NCI-H748 (cell line): ENCODE results near the gene DDX31.
A peak's percentile ranks its signal among the peaks of the same experiment; 100 is the strongest.
"Not testable (repeated sequence)": the region's sequence is repeated elsewhere in the genome, so short reads cannot be mapped to it uniquely, and the experiment has no call there.

Experiments
- DNase-seq: peaks from one replicate; lab custom pipeline; 2025; ENCODE audit not compliant: unreplicated experiment; lab: John Stamatoyannopoulos, UW

Gene DDX31

GRCh38 chr9:132669698-132670456, at the start of gene DDX31:
Gene DDX31, minus strand, starts transcription at chr9:132669983. Its CDS starts 49 bp downstream, at chr9:132669934.
- peak; percentile 88 for DNase-seq

DNA sequence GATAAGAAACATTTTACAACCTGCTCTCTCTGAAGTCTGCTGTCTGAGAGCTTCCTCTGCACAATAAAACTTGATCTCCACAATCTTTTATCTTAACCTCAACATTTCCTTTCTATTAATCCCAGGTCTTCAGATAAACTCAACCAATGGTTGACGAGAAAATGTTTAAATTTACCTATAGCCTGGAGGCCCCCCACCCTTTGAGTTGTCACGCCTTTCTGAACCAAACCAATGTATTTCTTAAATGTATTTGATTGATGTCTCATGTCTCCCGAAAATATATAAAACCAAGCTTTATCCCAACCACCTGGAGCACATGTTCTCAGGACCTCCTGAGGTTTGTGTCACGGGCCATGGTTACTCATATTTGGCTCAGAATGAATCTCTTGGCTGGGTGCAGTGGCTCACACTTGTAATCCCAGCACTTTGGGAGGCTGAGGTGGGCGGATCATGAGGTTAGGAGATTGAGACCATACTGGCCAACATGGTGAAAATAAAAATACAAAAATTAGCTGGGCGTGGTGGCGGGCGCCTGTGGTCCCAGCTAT, 48.7 kb upstream of the DDX31 start:
- not testable (repeated sequence) for DNase-seq

DNA sequence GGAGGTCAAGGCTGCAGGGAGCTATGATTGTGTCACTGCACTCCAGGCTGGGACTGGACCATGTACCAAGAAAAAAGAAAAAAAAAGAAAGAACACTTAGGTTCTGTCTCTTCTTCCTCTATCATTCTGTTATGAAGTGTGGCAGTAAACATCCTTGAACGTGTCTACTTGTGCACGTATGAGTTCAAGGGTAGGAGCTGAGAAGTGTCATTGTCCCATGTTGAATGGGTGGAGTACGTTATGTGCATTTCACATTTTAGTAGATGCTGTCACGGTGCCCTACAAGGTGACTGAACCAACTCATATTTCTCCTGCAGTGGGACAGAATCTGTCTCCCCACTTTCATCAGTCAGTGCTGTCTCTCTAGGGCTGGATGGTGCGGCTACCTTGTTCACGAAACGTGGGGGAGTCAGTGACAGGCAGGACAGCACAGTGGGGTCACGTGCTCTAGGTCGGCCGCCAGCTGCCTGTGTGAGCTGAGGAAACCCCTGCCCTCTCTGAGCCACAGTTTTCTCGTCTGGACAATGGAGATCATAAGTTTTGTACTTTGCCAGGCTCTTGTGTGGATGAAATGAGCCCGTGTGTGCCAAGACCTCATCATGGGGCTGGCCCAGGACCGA, 47.7 kb upstream of the DDX31 start:
- DNase-seq: no peak

- no peak for DNase-seq
Observed at GRCh38 chr9:132716007-132716406, 46.2 kb upstream of the DDX31 start.

DNA sequence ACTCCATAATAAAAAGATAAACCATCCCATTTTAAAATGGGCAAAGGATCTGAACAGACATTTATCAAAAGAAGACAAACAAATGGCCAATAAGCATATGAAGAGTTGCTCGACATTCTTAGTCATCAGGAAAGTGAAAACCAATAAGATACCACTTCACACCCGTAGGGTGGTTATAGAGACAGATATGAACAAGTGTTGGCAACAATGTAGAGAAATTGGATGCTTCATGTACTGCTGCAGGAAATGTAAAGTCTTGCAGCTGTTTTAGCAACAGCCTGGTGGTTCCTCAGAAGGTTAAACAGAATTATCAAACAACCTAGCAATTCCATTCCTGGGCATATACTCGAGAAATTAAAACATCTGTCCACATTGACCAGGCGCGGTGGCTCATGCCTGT, 43.0 kb upstream of the DDX31 start:
- no peak for DNase-seq

- no peak for DNase-seq
Observed at GRCh38 chr9:132711846-132712245, 42.1 kb upstream of the DDX31 start.

- DNase-seq: not testable (repeated sequence)
Observed at GRCh38 chr9:132711152-132711551, 41.4 kb upstream of the DDX31 start.

DNA sequence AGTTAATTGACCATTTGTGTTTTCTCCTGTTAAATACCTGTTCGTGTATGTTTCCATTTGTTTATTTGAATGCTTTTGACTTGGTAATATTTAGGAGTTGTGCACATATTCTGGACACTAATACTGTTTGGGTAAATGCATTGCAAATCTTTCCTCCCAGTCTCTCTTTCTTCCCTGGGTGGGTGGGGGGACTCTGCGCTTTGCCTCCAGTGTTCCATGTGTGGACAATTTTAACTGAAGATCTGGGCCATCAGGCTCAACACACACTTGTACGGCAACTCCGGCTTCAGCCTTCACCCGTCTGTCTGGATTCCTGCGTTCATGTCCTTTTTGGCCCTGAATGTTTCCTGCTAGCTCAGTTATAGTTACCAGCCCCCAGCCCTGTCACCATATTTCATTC, 40.5 kb upstream of the DDX31 start:
- no peak for DNase-seq

GRCh38 chr9:132708769-132709430, 39.1 kb upstream of the DDX31 start:
- DNase-seq: peak; percentile 18

DNA sequence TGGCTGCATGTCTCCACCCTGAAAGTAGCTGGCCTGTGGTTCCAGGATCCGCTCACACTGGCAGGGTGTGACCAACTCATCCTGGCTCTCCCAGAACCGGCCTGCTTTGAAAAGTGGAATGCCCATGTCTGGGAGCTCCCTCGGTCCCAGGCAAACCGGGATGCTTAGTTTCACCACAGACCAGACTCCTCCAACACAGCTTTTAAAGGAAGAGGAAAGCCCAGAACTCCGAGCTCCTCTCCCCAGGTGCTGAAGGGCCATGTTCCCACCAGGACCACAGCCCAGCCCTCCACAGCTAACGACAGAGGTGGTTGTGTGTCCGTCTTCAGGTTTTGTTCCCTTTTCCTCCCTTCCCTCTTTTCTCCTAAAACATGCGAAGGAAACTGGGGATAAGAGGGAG, 38.5 kb upstream of the DDX31 start:
- no peak for DNase-seq

DNA sequence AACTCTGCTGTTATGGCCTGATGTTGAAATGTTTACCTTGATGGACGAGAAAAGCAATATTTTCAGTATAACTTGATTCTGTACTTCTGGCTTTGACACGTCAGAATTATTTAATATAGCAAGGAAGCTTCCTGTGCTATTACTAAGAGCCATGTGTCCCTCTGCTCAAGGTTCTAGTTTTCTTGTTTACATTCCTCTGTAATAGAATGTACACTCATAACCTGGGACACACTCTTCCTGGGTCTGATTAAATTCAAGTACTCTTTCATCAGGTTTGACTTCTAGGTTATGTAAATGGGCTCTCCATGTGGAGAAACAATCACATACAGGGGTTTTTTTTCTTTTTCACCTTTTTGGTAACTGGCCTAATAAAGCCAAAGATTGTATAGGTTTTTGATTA, 33.6 kb upstream of the DDX31 start:
- no peak for DNase-seq

DNA sequence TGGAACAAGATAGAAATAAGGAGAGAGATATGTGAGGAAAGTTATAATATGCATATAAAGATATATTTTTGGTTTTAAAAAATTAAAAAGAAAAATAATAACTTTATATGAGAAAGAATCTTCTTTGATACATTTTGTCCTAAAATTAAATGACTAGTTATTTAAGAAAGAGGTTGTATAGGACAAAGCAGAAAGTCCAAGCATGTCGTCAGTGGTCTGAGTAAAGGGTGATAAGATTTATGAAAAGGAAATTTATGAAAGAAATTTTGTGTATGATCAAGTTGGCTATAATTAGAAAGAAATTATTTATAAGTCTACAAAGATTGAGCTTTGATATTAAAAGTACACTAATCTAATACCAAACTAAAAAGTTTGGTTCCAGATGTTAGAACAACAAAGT, 32.5 kb upstream of the DDX31 start:
- no peak for DNase-seq

DNA sequence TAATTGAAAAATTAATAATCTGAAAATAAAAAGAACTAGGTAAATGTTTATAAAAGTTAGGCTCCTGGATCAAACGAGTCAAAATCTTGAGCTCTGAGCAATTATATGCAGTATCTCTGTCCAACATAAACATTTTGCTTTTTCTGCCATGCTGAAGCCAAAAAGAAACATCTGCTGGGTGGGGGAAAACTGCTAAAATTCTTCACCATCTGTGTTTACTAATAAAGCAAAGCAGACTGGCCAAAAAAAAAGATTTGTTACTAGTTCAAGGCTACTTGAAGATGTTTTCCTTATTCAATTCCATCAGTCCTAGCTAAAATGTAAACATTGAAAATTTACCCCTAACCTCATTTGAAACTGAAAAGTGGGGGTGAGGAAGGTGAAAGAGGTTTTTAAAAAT, 30.2 kb upstream of the DDX31 start:
- DNase-seq: no peak

DNA sequence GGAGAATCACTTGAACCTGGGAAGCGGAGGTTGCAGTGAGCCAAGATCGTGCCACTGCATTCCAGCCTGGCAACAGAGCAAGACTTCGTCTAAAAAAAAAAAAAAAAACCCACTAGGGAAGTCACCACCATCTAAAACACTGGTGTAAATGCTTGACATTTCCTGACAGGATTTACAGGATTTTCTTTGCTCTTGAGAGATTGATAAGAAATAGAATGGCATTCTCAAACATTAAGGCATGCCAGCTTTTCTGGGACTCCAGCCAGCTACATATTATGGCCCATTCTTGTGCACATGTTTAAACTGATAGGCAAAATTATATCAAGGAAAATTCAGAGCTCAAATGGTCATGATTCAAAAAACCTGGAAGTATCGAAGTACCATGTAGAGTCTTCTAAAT, 29.2 kb upstream of the DDX31 start:
- DNase-seq: no peak

DNA sequence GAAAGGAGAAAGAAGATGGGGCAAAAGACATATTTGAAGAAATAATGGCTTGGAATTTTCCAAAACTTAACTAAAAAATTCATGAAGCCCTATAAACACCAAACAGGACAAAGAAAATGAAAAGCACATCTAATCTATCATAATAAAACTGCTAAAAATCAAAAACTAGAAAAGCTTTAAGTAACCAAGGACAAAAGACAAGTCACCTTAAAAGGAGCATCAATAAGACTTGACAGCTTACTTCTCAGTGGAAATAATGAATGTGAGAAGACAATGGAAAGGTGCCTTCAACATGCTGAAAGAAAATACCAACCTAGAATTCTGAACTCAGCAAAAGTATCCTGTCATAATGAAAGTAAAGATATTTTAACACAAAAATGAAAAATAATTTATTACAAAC, 27.4 kb upstream of the DDX31 start:
- no peak for DNase-seq

- DNase-seq: no peak
Observed at GRCh38 chr9:132694144-132694543, 24.4 kb upstream of the DDX31 start.

- DNase-seq: no peak
Observed at GRCh38 chr9:132690696-132691095, 20.9 kb upstream of the DDX31 start.

DNA sequence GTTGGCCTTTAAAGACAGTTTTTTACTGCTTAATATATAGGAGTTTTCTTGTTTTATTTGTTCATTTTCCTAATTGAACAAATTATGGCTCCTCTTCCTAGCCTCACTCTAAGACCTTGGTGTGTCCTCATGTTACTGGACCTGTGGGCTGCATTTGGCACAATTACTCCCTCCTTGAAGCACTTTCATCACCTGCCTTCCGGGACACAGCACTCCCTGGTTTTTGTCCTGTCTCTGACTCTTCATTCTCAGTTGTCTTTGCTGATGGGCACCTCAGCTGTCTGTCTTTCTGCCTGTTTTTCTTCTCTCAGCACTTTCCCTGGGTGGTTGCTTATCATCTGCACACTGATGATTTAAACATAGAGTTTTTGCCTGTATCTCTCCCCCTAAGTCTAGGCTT, 14.1 kb upstream of the DDX31 start:
- no peak for DNase-seq

DNA sequence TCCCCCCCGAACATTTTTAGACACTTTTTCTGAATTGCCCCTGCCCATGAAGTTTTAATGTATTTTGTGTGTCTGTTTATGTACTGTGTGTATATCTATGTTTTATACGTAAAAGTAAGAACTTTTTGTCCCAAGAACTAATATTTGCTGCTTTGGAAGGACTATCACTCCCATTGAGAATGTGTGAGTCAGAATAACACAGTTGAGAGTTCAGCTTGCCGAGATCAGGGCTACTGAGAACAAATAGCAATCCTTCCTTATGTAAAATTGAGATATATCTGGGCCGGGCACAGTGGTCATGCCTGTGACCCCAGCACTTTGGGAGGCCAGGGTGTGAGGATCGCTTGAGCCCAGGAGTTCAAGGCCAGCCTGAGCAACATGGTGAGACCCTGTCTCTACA, 11.8 kb upstream of the DDX31 start:
- no peak for DNase-seq

DNA sequence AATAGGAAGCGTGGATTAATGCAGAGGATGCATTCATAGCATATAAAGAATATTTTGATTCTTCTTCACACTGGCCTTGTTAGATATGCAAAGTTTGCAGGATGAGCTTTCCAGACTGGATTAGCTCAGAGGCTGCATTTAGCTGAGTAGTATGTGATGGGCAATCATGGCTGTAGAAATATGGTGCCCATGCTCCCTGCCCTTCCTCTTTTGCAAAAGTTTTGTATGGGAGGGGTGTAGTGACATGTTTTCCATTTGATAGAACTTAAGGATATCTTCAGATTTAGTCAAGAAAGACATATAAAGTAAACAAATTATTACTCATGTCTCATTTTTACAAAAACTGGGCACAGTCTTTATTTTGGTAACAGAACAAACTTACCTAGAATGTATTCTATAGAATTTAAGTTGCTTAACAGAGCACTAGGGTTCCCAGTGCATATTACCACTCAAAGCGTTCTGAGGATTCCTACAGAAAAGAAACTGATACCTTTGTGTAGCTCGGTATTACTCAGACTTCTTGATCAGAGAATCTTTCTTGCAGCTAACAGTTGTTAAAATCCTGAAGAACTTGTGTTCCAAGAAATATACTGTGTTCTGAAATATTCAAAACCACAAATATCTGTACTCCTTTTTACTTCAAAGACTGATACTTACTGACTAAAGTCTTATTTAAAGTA, 10.3 kb upstream of the DDX31 start:
- DNase-seq: no peak

- no peak for DNase-seq
Observed at GRCh38 chr9:132677976-132678375, 8.2 kb upstream of the DDX31 start.
